ENCODE data around the gene OMP.

OMP gene

GRCh38 chr11:77069969-77070582 lies 32.6 kb upstream of the OMP start:
- DNase-seq, result no peak

- DNase-seq, result no peak
Measured at GRCh38 chr11:77071077-77071476, 31.6 kb upstream of the OMP start.

GRCh38 chr11:77071671-77072605 lies 30.7 kb upstream of the OMP start:
- no peak for DNase-seq

DNA sequence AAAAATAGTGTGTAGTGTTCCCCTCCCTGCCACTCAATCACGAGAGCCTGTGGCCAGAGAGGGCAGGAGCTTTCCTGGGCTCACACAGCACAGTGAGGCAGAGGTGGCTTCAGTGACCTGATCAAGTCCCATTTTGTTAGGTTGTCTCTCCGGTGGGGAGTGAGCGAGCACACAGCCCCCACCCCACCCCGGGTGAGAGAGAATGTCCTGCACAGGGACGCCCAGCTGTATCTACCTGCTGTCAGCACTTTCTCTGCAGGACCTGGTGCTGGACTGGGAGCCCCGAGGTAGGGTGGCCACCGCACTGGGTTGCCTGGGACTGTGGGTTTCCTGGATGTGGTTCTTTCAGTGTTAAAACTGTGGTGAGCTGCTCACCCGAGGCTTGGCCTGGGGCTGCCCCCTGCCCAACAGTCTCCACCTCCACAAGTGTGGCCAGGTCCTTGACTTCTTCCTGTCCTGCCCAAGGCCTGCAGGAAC lies 29.8 kb upstream of the OMP start:
- DNase-seq, result peak; percentile 14

DNA sequence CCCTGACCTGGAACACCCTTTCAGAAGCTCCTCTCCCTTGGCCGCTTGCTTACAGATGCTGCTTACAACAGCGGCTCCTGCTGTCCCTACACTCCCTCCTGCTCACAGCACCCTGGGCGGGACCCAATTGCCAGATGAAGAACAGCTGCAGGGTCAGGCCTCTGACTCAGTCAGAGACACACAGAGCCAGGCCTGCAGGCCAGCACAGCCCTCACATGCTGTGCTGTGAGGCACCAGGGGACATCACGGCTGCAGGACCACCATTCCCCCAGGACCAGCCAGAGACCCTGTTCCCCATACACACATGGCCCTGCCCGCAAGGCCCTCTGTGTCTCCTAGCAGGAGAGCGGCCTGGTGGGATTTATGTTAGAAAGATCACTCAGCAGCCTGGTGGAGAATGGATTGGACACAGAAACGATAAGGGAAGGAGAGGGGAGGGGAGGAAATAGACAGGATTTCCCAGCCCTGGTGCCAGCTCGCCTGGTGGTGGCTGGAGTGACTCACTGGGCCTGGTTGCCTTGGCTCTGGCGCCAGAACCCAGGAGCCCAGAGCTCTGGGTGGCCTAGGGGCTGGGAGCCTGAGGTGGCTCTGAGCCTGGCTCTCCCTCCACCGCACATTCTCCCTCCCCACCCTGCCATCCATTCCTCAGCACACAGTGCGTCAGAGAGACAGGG lies 29.2 kb upstream of the OMP start:
- no peak for DNase-seq

- no peak for DNase-seq
Measured at GRCh38 chr11:77074205-77074604, 28.4 kb upstream of the OMP start.

DNA sequence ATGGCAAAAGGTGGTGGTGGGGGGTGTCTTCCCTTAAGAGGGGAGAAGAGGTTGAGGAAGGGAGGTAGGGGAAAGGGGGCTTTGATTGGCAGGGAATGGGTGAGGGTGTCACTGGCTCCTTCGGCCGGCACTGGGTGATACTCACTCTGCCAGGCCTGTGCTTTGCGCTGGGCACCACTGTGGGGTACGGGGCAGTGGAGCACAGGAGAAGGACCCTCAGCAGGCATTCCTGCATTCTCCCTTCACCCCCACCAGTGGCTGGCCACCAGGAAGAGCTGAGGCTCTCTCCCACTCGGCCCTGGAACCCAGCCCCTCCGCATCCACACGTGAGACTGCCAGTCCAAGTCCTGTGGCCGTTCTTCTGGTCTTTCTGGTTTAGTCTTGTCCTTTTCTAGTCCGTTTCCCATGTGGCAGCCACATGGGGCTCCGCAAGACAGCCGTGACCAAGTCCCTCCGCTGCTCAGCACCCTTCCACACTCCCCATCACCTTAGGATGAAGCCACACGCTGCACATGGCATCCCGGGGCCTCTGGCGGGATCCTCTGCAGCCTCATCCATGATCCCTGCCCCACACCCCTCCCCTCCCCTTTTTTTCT lies 27.9 kb upstream of the OMP start:
- DNase-seq, result no peak

- DNase-seq, result no peak
Measured at GRCh38 chr11:77075425-77075905, 27.2 kb upstream of the OMP start.

DNA sequence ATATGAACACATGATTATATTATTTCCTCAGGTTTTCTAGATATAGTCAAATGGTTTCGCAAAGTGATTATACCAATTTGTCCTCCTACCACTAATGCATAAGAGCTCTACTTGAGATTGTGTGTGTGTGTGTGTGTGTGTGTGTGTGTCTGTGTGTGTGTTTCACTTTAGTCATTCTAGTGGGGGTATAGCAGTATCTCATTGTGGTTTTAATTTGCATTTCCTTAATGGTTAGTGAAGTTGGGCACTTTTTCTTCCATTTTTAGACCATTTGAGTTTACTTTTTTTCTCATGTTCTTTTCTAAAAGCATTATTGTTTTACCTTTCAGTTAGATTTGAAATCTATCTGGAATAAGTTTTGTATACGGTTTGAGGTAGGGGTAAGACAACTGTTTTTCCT lies 23.0 kb upstream of the OMP start:
- DNase-seq, result no peak

DNA sequence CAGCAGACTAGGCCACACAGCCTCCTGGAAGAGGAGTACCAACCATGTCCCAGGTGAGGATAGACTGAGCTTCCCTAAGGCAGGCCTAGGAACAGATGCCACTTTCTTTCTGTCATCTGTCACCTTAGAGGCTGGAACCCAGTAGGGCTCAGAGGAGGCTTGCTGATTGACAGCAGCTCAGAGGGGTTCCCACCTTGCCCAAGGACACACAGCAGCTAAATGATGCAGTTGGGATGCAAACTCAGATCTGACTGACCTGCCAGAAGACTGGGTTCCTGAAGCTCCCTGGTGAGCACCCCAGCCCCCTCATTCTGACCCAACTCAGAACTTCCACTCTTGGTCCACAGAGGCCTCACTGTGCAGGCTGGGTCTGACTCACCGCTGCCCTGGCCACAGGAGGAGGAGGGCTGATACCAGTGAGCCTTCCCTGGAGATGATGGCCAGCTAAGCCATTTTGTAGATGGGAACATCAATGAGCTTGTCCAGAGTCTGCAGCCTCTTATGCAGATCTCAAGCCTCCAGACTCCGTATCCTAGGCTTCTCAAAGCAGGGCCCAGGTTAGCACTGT lies 21.9 kb upstream of the OMP start:
- DNase-seq, result no peak

GRCh38 chr11:77081381-77081851 lies 21.2 kb upstream of the OMP start:
- no peak for DNase-seq

GRCh38 chr11:77081976-77082836 lies 20.4 kb upstream of the OMP start:
- no peak for DNase-seq

- DNase-seq, result peak; percentile 42
Measured at GRCh38 chr11:77082838-77083565, 19.6 kb upstream of the OMP start.

DNA sequence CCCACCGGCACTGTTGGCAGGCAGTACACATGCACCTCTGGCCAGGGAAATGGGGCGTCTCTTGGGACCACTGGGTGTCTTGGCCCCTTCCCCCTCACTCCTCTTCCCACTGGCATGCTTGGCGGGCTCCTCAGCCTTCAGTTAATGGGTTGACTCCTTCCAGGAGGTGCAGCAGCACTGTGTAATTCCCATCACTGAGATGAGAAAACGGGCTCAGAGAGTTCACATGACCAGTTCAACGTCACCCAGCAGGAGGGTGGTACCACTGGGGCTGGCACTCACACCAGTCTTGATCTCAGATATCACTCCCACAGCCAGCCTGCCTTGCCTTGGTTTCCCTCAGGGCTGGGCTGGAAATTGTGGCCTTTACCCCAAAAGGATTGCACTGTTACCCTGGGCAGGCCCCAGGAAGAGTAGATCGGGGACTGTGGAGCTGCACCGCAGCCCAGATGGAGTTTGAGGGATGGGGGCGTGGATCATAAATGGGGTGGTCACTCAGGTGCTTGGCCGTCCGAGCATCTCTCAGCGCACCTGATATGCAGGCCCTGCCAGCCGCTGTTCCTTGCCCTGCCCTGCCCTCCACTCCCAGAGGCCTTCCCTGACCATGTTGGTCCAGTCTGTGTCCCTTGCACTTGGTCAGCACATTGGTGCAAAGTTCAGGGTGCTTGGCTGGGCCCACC lies 18.9 kb upstream of the OMP start:
- DNase-seq, result no peak

DNA sequence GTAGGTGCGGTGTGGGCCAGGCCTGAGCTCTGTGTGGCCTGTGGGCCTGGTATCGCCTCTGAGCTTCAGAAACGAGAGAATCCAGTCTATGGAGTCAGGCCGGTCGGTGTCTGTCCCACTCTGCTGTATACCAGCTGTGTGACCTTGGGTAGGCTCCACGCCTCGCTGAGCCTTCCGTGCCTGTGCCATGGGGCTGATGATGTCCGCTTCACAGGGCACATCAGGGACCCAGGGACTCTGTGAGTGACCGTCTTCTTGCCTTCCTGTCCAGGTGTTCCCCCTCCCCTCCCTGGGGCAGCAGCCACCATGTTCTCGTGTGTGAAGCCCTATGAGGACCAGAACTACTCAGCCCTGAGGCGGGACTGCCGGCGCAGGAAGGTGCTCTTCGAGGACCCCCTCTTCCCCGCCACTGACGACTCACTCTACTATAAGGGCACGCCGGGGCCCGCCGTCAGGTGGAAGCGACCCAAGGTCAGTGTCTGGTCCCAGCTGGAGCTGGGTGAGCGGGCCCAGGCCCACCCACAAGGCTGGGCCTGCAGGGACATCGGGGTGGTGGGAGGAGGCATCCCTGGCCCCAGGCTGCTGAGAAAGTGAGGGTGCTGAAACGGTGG lies 18.0 kb upstream of the OMP start:
- DNase-seq, result no peak

DNA sequence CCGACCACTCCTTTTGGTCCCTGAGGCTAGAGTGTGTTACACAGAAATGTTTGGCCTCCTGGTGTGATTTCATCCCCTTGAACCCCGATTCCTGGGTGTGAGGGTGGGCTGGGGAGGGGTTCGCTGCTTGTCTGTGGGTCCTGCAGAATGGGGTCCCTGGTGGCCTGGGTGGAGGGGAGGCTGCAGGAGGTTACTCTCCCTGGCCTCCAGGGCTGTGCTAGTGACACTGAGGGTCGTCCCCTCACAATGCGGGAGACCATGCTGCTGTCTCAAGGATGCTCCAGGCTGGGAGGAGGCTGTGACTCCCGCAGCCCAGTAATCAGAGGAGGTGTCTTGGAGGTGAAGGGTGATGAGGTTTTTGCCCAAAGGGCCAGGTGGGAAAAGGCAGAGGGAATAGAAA lies 17.0 kb upstream of the OMP start:
- DNase-seq, result no peak

DNA sequence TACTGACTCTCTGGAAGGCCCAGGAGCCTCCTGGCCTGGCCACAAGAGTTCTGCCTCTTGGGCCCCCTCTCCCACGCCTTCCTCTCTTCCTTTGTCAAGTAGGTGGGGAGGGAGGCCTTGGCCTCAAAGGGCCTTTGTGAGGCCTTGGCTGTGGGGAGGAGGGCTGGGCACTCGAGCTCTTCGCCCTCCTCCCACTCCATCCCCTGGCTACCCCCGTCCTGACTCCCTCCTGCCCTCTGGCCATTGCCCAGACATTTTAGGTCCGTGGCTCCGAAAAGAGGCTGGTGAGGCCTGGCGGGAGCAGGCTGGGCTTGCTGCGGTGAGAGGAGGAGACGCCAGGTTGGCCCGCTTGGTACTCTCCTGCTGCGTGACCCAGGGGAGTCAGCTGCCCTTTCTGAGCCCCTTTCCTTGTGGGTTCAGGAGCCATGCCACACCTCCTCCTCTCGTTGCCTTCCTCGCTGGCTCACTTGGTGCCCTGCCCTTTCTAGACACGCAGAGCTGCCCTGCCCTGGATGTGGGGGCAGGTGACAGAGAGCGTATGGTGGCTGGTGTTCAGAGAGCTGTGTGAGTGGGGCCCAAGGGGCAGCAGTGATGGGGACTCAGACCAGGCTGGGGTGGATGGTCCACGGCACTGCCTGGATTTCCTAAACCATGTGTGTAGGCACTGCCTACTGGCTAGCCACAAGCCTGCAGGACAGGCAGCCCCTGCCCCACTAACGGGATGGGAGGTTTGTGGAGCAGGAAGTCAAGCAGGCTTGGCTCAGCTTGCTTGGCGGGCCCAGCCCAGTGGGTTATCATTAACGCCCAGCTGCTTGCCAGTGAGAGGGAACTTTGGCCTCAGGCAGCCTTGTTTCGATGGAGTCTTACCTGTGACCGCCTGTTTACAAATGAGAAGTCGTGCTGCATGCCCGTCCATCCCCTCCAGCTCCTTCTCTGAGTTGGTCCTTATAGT lies 15.8 kb upstream of the OMP start:
- DNase-seq, result no peak

- no peak for DNase-seq
Measured at GRCh38 chr11:77087723-77088225, 14.9 kb upstream of the OMP start.
